Stomach (tissue), 9 donors: ENCODE measurements around the gene PODXL2. TPM values are rescaled to one million over a fixed set of nuclear protein-coding genes. Genes with fewer than 3 reads are reported as not detected.
"Not testable (repeated sequence)": the region's sequence is repeated elsewhere in the genome, so short reads cannot be mapped to it uniquely, and the experiment has no call there.

Experiments
- DNase-seq, 2 donors: peaks; one replicate each; pipeline versions ENCODE4 v3.0.0 to v3.0.0-alpha.2; 2013 to 2019
- H3K27ac ChIP-seq, 5 donors: fragments of 200-600 bp in 4 of 5; sonication (generic) in 4 of 5; one replicate each; pipeline ENCODE4 v1.5.1; 2013 to 2019; ENCODE audit warnings: mild to moderate bottlenecking in 1 of 5, moderate library complexity in 1 of 5
- H3K27me3 ChIP-seq, 3 donors: fragments of 200-600 bp; sonication (generic); one replicate each; pipeline ENCODE4 v1.5.1; 2017 to 2019; ENCODE audit warnings: mixed run types in 1 of 3
- H3K36me3 ChIP-seq, 4 donors: fragments of 200-600 bp; sonication (generic); 1 replicate in 3 of 4; 2 replicates in 1 of 4; pipeline ENCODE4 v1.5.1; 2016 to 2019
- H3K4me1 ChIP-seq, 4 donors: fragments of 200-600 bp; sonication (generic); one replicate each; pipeline ENCODE4 v1.5.1; 2016 to 2019
- H3K4me3 ChIP-seq, 4 donors: fragments of 200-600 bp; sonication (generic) in 3 of 4; one replicate each; pipeline ENCODE4 v1.5.1; 2016 to 2019; ENCODE audit warnings: mild to moderate bottlenecking in 1 of 4
- H3K9me3 ChIP-seq, 4 donors: fragments of 200-600 bp; sonication (generic); one replicate each; pipeline ENCODE4 v1.5.1; 2016 to 2019
- EP300 ChIP-seq: sonication (generic); formaldehyde crosslinking; IDR thresholded peaks from one replicate; pipeline ENCODE4 v1.6.1; 2017; ENCODE audit warnings: antibody characterized with exemption
- POLR2A ChIP-seq, 4 donors: fragments of 450-650 bp; IDR thresholded peaks; one replicate each; pipeline ENCODE4 v1.6.1; 2016; ENCODE audit warnings: antibody characterized with exemption in 4 of 4, control low read depth in 2 of 4, mild to moderate bottlenecking in 1 of 4, moderate library complexity in 1 of 4
- POLR2AphosphoS5 ChIP-seq, 3 donors: sonication (generic); formaldehyde crosslinking; IDR thresholded peaks; one replicate each; pipeline ENCODE4 v1.6.1; 2016; ENCODE audit warnings: antibody characterized with exemption in 3 of 3
- WGBS, 5 donors: extraction: QIAGEN DNeasy Blood & Tissue Kit in 3 of 5; methylation state at CpG; one replicate each; pipeline versions ENCODE4 v1.1.5 to v1.1.7; 2013 to 2018; 5-methylcytosine and 5-hydroxymethylcytosine counted together
- intact Hi-C: fragments of 100-400 bp; cut with DNase I; formaldehyde crosslinking; loops from one replicate; pipeline ENCODE4 v1.15.1; 2023; ENCODE audit warnings: low total_unique reads
- polyA plus RNA-seq, 3 donors: library from polyadenylated mRNA; stranded (reverse); fragments of 200-250 nt; gene quantifications; one replicate each; pipeline ENCODE4 v1.2.3, GENCODE V29; 2013
- total RNA-seq, 5 donors: library from RNA; depleted of rRNA; stranded (reverse); fragments of >200 nt; gene quantifications; one replicate each; pipeline versions ENCODE4 v1.1.0 to v1.2.3, GENCODE V29; 2014 to 2016
- TF ChIP-seq, protein P1 (sequence below), 7 experiments: fragments of 450-650 bp in 4 of 7; fragments of 200-600 bp in 3 of 7; sonication (generic) in 3 of 7; IDR thresholded peaks; one replicate each; pipeline ENCODE4 v1.5.1; 2016 to 2019; ENCODE audit warnings: antibody characterized with exemption in 7 of 7, control low read depth in 2 of 7, mild to moderate bottlenecking in 1 of 7
- donor health status: healthy with polysubstance abuse.
- donor health status: Bipolar disorder and iron deficiency.
- donor health status: healthy.

The PODXL2 gene
- total and polyA plus RNA-seq, 8 donors, result 5.3 to 50.9 (median 12.1) TPM

DNA sequence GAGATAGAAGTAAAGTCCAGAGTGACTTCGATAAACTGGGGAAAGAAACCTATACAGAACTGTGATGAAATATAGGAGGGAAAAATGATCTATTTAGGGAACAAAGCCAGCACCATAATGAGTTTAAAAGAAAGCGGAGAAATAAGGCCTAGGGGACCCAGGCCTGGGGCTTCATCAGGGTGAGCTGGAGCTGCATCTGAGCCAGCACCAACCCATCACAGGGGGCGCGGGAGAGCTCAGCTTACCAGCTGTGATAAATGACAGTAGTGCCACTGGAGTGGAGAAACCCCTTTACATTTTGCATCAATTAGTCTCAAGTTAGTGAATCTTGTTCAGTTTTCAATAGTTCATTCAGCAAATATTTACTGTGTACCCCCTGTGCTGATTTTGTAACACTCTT is 21.3 kb downstream of the PODXL2 start:
- Histone ChIP-seq H3K27me3 (no peaks in the 10 kb centered on the region), H3K4me3 (no peak overlapping the region), H3K27ac (no peak overlapping the region), H3K9me3 (no peaks in the 10 kb centered on the region), H3K4me1 (peaks cover 0 to 6% (median 2%) of the 10 kb centered on the region in 4 donors), H3K36me3 (no peaks in the 10 kb centered on the region)
- no peak for DNase-seq
- TF ChIP-seq POLR2A (IDR thresholded peaks at IDR 0.05) (no peak), POLR2AphosphoS5 (IDR thresholded peaks at IDR 0.05) (no peak), EP300 (no peak)
- TF ChIP-seq, protein P1, sequence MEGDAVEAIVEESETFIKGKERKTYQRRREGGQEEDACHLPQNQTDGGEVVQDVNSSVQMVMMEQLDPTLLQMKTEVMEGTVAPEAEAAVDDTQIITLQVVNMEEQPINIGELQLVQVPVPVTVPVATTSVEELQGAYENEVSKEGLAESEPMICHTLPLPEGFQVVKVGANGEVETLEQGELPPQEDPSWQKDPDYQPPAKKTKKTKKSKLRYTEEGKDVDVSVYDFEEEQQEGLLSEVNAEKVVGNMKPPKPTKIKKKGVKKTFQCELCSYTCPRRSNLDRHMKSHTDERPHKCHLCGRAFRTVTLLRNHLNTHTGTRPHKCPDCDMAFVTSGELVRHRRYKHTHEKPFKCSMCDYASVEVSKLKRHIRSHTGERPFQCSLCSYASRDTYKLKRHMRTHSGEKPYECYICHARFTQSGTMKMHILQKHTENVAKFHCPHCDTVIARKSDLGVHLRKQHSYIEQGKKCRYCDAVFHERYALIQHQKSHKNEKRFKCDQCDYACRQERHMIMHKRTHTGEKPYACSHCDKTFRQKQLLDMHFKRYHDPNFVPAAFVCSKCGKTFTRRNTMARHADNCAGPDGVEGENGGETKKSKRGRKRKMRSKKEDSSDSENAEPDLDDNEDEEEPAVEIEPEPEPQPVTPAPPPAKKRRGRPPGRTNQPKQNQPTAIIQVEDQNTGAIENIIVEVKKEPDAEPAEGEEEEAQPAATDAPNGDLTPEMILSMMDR (IDR thresholded peaks at IDR 0.05), result no peak
- intact Hi-C loops, result loop anchor here (10.0 kb wide), 1 partner anchor 315 kb away; no protein-coding TSS in a partner anchor
- WGBS, 5 donors, result 87 to 98% (median 93%) methylated on average over 4 of the region's 4 CpGs

DNA sequence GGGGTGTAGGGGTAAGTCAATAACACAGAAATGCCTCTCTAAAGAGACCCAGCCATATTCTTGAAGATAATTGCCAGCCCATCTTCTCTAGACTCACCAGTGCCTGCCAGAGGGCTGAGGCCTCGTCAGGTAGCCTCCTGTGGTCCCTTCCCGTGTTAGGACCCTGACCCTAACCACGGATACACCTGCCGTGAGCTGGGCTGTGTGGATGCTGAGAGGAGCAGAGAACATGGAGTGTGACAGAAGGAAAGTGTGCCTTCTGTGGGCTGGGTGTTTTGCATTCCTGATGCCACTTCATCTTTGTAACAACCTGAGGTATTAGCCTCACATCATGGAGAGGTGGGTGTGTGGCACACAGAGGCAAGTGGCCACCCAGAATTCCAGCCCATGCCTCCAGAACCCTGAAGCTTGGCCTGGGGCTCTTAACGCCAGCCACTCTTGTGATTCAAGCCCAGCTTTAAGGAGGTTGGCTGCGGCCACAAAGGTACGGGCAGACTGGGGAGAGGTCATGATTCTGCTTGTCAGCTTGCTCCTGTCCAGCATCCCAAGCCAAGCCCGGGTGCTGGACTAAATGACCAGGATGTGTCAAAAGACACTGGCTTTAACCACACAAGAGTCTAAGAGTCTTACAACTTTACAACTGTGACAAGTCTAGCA is 22.7 kb downstream of the PODXL2 start:
- no peak for TF ChIP-seq POLR2A (IDR thresholded peaks at IDR 0.05)
- TF ChIP-seq, protein P1 (IDR thresholded peaks at IDR 0.05), result no peak
- TF ChIP-seq EP300, result no peak
- TF ChIP-seq POLR2AphosphoS5 (IDR thresholded peaks at IDR 0.05), result no peak
- H3K4me1 ChIP-seq, result peaks cover 0 to 6% (median 2%) of the 10 kb centered on the region in 4 donors
- H3K36me3 ChIP-seq, result no peaks in the 10 kb centered on the region
- intact Hi-C loops, result loop anchor here (10.0 kb wide), 1 partner anchor 313 kb away; no protein-coding TSS in a partner anchor
- H3K4me3 ChIP-seq, result no peak overlapping the region
- H3K27ac ChIP-seq, result no peak overlapping the region
- 78 to 92% (median 84%) methylated on average over 8 of the region's 8 CpGs for WGBS, 5 donors
- H3K27me3 ChIP-seq, result no peaks in the 10 kb centered on the region
- H3K9me3 ChIP-seq, result no peaks in the 10 kb centered on the region
- DNase-seq, result no peak

DNA sequence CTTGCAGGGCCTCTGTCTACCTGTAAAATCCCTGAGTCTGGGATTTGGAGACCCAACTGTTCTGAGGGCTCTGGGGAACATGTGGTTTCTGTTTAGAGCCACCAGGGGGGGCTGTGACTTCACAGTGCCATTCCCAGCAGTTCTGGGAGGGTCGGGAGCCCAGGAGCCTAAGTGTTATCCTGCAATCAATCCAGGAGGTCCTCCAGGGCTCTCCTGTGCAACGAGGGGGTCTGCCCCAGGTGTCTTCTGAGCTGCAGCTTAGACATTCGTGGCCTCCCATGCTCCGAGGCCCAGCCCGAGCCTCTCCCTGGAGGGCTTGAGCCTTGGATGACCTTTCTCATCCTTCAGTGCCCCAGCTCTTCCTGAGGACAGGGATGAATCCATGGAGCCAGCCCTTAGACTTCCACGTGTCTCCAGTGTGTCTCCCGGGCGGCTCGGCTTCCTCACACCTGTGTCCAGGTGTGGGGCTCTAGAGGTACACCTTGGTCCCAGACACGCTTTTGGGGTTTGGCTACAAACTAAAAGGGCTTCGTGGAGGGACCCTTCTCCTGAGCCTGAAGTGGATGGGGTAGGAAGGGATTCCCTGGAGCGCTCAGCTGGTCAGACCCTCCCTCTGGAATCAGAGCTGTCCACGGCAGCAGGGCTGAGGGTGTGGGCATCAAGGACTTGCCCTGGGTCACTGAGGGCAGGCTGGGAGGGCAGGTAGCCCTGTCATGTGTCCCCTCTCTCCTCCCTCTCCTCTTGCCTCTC is 23.4 kb downstream of the PODXL2 start:
- H3K4me3 ChIP-seq, result no peak overlapping the region
- TF ChIP-seq, protein P1 (IDR thresholded peaks at IDR 0.05), result peak in 5 of 7 experiments; percentile 26 to 82 (median 74)
- TF ChIP-seq POLR2A (IDR thresholded peaks at IDR 0.05) (no peak), POLR2AphosphoS5 (IDR thresholded peaks at IDR 0.05) (no peak), EP300 (no peak)
- intact Hi-C loops, result loop anchor here (10.0 kb wide), 1 partner anchor 312 kb away; no protein-coding TSS in a partner anchor
- no peak overlapping the region for H3K27ac ChIP-seq
- no peaks in the 10 kb centered on the region for H3K36me3 ChIP-seq
- H3K27me3 ChIP-seq, result no peaks in the 10 kb centered on the region
- H3K4me1 ChIP-seq, result peaks cover 0 to 6% (median 2%) of the 10 kb centered on the region in 4 donors
- WGBS, 5 donors, result 68 to 78% (median 71%) methylated on average over 12 to 13 of the region's 13 CpGs
- no peaks in the 10 kb centered on the region for H3K9me3 ChIP-seq
- DNase-seq, result peak; percentile 54 to 80

DNA sequence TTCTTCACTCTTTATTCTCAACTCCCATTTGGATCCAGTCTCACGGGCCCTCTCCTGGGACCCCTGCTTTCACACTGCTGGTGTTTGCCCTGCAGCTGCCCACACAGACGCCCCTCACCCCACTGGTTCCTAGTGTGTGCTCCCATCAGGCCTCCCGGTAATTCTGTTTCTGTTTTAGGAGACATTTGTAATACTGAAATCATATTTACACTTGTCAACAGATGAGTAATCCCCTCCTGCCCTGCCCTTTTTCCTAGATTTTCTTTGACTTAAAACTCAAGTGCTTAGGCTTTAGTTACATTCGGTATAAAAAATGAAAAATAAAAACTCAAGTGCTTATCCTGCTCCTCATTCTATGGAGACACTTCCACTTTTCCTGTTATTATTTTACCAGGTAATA is 25.4 kb downstream of the PODXL2 start:
- TF ChIP-seq POLR2AphosphoS5 (IDR thresholded peaks at IDR 0.05), result no peak
- TF ChIP-seq, protein P1 (IDR thresholded peaks at IDR 0.05), result no peak
- TF ChIP-seq EP300, result no peak
- no peak for TF ChIP-seq POLR2A (IDR thresholded peaks at IDR 0.05)
- Histone ChIP-seq H3K4me3 (no peak overlapping the region), H3K27ac (no peak overlapping the region), H3K36me3 (no peaks in the 10 kb centered on the region), H3K4me1 (peaks cover 0 to 6% (median 2%) of the 10 kb centered on the region in 4 donors), H3K9me3 (no peaks in the 10 kb centered on the region), H3K27me3 (no peaks in the 10 kb centered on the region)
- intact Hi-C loops, result loop anchor here (10.0 kb wide), 1 partner anchor 310 kb away; no protein-coding TSS in a partner anchor
- DNase-seq, result no peak
- 61 to 70% (median 66%) methylated on average over 4 of the region's 4 CpGs for WGBS, 5 donors

DNA sequence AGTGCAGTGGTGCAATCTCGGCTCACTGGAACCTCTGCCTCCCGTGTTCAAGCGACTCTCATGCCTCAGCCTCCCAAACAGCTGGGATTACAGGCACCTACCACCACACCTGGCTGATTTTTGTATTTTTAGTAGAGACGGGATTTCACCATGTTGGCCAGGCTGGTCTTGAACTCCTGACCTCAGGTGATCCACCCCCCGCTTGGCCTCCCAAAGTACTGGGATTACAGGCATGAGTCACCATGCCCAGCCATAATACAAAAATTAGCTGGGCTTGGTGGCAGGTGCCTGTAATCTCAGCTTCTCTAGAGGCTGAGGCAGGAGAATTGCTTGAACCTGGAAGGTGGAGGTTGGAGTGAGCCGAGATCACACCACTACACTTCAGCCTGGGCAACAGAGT is 26.0 kb downstream of the PODXL2 start:
- peak overlapping the region in 1 of 5 donors; percentile 42 for H3K27ac ChIP-seq
- not testable (repeated sequence) for H3K27me3 ChIP-seq, H3K9me3 ChIP-seq, H3K4me1 ChIP-seq, H3K36me3 ChIP-seq, H3K4me3 ChIP-seq, DNase-seq
- intact Hi-C loops, result loop anchor here (10.0 kb wide), 1 partner anchor 310 kb away; no protein-coding TSS in a partner anchor
- WGBS, 5 donors, result 92 to 98% (median 92%) methylated on average over 6 of the region's 6 CpGs
